HG03521 (cell line): ENCODE measurements around the gene NFATC2IP.
"Not testable (repeated sequence)": the region's sequence is repeated elsewhere in the genome, so short reads cannot be mapped to it uniquely, and the experiment has no call there.

ENCODE experiments used
- ATAC-seq: cut with Tn5 transposase; IDR thresholded peaks from one replicate; pipeline ENCODE4 v1.9.1; 2021; ENCODE audit warnings: mild to moderate bottlenecking, moderate library complexity; ENCODE audit not compliant: unreplicated experiment

The NFATC2IP gene

GRCh38 chr16:28925386-28926228 is 25.1 kb upstream of the NFATC2IP start:
- ATAC-seq = peak; percentile 30

DNA sequence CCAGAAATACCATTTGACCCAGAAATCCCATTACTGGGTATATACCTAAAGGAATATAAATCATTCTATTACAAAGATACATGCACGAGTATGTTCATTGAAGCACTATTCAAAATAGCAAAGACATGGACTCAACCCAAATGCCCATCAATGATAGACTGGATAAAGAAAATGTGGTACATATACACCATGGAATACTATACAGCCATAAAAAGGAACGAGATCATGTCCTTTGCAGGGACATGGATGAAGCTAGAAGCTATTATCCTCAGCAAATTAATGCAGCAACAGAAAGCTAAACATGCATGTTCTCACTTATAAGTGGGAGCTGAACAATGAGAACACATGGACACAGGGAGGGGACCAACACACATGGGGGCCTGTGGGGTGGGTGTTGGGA is 24.5 kb upstream of the NFATC2IP start:
- not testable (repeated sequence) for ATAC-seq

GRCh38 chr16:28927815-28928214 is 22.9 kb upstream of the NFATC2IP start:
- ATAC-seq = no peak

- no peak for ATAC-seq
Observed at GRCh38 chr16:28930203-28930602, 20.5 kb upstream of the NFATC2IP start.

DNA sequence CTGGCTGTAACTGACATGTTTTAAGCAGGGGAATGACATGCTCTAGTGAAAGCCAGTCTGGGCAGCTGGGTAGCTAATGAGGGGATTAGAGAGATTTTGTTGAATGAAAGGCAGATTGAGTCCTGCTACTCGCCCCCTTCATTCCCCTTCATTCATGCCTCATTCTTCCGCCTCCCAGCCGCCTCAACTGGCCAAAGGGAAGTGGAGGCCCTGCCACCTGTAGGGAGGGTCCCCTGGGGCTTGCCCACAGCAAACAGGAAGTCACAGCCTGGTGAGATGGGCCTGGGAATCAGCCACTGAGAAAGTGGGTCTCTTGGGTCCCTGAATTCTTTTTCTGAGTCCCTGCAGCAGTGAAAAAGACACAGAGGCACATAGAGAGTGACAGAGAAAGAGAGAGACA is 20.1 kb upstream of the NFATC2IP start:
- ATAC-seq = no peak

- ATAC-seq = no peak
Observed at GRCh38 chr16:28931801-28932225, 18.9 kb upstream of the NFATC2IP start, which contains the start of gene CD19. Gene CD19 (plus strand): TSS chr16:28931971. CDS start chr16:28932001, 30 bp downstream.

- no peak for ATAC-seq
Observed at GRCh38 chr16:28932339-28933141, 18.2 kb upstream of the NFATC2IP start.

DNA sequence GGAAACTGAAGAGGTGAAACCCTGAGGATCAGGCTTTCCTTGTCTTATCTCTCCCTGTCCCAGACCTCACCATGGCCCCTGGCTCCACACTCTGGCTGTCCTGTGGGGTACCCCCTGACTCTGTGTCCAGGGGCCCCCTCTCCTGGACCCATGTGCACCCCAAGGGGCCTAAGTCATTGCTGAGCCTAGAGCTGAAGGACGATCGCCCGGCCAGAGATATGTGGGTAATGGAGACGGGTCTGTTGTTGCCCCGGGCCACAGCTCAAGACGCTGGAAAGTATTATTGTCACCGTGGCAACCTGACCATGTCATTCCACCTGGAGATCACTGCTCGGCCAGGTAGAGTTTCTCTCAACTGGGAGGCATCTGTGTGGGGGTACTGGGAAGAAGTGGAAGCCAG is 17.6 kb upstream of the NFATC2IP start:
- ATAC-seq = no peak

DNA sequence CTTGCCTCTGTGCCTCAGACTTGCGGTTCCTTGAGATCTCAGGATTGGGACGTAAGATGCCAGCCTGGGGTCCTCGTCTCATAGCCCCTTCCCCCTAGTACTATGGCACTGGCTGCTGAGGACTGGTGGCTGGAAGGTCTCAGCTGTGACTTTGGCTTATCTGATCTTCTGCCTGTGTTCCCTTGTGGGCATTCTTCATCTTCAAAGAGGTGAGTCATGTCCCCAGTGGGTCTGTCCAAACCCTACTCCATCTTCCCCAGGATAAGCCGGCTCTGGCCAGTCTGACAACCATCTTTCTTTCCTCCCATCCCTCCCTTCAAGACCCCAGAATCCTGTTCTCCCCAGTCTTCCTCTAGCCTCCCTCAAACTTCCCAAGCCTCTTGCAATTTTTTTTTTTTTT is 15.4 kb upstream of the NFATC2IP start:
- no peak for ATAC-seq

DNA sequence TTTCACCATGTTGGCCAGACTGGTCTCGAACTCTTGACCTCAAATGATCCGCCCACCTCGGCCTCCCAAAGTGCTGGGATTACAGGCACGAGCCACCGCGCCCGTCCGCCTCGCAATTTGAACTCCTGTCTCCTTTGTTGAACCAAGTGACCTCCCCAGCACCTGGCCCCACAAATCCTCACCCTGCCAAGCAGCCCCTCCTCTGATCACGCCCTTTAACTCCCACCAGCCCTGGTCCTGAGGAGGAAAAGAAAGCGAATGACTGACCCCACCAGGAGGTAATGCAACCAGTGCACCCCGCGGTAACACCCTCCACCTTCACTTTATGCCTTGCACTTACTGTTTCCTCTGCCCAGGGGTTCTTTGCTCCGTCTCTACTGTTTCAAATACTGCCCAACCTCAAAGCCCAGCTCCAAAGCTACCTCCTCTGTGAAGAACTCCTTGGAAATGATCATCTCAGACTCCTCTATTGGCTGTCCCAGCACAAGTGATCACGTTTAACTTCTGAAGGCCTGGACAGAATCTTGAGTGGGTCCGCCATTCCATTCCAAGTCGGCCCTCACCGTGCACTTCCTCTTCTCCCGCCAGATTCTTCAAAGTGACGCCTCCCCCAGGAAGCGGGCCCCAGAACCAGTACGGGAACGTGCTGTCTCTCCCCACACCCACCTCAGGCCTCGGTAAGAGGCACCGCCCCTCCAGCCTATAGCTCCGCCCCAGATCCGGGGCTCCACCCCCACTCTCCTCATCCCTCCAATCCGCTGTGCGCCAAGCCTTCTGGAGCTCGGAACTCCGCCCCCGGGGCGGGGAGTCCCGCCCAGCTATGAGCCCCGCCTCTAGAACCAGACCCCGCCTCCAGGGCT is 14.6 kb upstream of the NFATC2IP start:
- peak; percentile 69 for ATAC-seq

- ATAC-seq = no peak
Observed at GRCh38 chr16:28936784-28937155, 14.0 kb upstream of the NFATC2IP start.

GRCh38 chr16:28937222-28937876 is 13.4 kb upstream of the NFATC2IP start:
- ATAC-seq = no peak

- ATAC-seq = no peak
Observed at GRCh38 chr16:28938721-28939120, 12.0 kb upstream of the NFATC2IP start.

DNA sequence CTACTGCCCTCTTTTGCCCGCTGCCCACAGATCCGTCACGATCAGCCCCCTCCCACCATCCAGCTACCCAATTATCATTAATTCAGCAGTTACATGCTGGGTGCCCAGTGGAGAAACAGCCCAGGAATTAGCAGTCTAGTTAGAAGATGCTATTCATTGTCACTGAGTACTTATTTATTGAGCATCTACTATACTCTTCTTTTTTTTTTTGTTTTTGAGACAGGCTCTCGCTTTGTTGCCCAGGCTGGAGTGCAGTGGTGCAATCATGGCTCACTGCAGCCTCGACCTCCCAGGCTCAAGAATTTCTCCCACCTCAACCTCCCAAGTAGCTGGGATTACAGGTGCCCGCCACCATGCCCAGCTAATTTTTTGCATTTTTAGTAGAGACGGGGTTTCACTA is 10.9 kb upstream of the NFATC2IP start:
- ATAC-seq = not testable (repeated sequence)

DNA sequence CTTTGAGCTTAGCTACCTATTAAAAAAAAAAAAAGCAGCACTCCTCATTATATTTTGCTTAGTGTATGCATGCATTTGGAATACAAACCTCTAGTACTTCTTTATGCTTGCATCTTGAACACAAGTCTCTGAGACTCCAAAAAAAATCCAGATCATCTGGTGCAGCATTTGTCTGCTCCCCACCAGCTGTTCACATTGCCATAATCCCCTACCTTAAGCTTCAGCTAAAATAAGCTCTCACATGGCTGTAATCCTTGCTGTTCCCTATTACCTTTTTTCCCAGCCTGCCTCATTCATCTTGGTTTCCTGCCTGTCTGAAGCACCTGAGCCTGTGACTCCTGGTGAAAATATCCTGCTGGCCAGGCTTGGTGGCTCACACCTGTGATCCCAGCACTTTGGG is 7.5 kb upstream of the NFATC2IP start:
- ATAC-seq = no peak

DNA sequence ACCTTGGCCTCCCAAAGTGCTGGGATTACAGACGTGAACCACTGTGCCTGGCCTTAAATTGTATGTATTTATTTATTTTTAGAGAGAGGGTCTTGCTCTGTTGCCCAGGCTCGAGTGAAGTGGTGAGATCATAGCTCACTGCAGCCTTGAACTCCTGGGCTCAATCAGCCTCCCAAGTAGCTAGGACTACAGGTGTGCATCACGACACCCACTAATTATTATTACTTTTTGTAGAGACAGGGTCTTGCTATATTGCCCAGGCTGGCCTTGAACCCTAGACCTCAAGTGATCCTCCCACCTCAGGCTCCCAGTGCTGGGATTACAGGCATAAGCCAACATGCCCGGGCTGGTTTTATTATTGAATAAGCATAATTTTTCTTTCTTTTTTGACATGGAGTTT is 4.1 kb upstream of the NFATC2IP start:
- no peak for ATAC-seq

DNA sequence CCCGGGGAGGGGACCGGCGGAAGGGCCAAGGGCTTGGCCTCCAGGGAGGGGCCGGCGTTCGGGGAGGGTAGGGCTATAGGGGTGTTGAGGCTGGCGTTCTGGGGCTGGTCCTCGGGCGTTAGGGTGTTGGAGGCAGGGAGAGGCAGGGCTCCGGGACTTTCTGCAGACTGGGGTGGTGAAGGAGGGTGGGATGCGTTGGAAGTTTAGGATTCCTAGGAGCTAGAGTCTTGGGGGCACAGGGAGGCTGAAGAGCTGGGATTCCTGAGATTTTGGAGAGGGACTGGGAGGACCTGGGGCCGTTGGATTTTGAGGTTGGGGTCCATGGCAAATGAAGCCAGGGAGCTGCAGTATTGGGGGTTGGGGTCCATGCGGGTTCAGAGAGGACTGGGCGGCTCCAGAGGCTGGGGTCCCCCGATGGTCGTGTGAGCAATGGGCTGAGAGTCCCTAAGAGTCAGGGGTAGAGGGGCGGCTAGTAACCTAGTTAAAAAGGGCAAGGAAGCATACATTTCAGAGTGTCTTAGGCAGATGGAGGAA is 740 bp downstream of the NFATC2IP start:
- ATAC-seq = no peak

DNA sequence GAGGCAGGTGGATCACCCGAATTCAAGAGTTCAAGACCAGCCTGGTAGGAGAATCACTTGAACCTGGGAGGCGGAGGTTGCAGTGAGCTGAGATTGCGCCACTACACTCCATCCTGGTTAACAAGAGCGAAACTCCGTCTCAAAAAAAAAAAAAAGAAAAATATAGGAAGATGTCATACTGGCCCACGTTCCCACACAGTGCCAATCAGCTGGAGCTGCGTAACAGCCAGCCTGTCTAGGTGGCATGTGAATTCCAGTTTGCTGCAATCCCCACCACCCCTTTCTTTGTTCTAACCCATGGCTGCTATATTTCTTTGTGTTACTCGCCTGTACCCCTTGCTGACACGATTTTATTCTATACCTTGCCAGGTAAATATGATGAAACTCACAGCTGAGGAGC is 7.5 kb downstream of the NFATC2IP start:
- no peak for ATAC-seq

- ATAC-seq = no peak
Observed at GRCh38 chr16:28958836-28959235, 8.1 kb downstream of the NFATC2IP start.

- ATAC-seq = no peak
Observed at GRCh38 chr16:28964072-28964471, 13.3 kb downstream of the NFATC2IP start.
